OCI-LY1 (cell line): Measurements from ENCODE around the gene NRROS.

Source experiments
- H2AFZ ChIP-seq: fragments of 200-600 bp; sonication (generic), shearing (Covaris generic); 2 replicates; pipeline ENCODE4 v1.6.0; 2014; ENCODE audit warnings: antibody characterized with exemption, mild to moderate bottlenecking, low read length
- H3F3A ChIP-seq: fragments of 200-600 bp; sonication (generic), shearing (Covaris generic); 2 replicates; pipeline ENCODE4 v1.6.0; 2014; ENCODE audit warnings: mild to moderate bottlenecking, antibody characterized with exemption, low read length, moderate library complexity; ENCODE audit not compliant: insufficient read depth
- H3K27ac ChIP-seq: fragments of 200-600 bp; sonication (generic); 2 replicates; pipeline ENCODE4 v1.5.1; 2014; ENCODE audit warnings: low read length, mixed run types, mild to moderate bottlenecking, low read depth; ENCODE audit not compliant: poor library complexity, severe bottlenecking
- H3K27me3 ChIP-seq: fragments of 200-600 bp; sonication (generic); 2 replicates; pipeline ENCODE4 v1.6.0; 2014; ENCODE audit warnings: antibody characterized with exemption, mild to moderate bottlenecking, low read length, moderate library complexity; ENCODE audit not compliant: insufficient read depth
- H3K36me3 ChIP-seq: fragments of 200-600 bp; sonication (generic); 2 replicates; pipeline ENCODE4 v1.6.1; 2014; ENCODE audit warnings: mild to moderate bottlenecking, antibody characterized with exemption, low read length, moderate library complexity, mixed read lengths; ENCODE audit not compliant: insufficient read depth
- H3K4me1 ChIP-seq: fragments of 200-600 bp; sonication (generic); 2 replicates; pipeline ENCODE4 v1.5.1; 2014; ENCODE audit warnings: mild to moderate bottlenecking, low read length, moderate library complexity; ENCODE audit not compliant: insufficient read depth, severe bottlenecking
- H3K4me2 ChIP-seq: fragments of 200-600 bp; sonication (generic), shearing (Covaris generic); 2 replicates; pipeline ENCODE4 v1.6.1; 2014; ENCODE audit warnings: low read length
- H3K4me3 ChIP-seq: fragments of 200-600 bp; sonication (generic); 2 replicates; pipeline ENCODE4 v1.5.1; 2014; ENCODE audit warnings: low read length, low read depth, mild to moderate bottlenecking, mixed read lengths; ENCODE audit not compliant: poor library complexity, severe bottlenecking
- H3K79me2 ChIP-seq: fragments of 200-600 bp; shearing (Covaris generic); 2 replicates; pipeline ENCODE4 v1.6.1; 2016; ENCODE audit warnings: mixed run types, low read length, mixed read lengths; ENCODE audit not compliant: insufficient read depth
- H3K9ac ChIP-seq: fragments of 200-600 bp; sonication (generic), shearing (Covaris generic); 2 replicates; pipeline ENCODE4 v1.6.1; 2014; ENCODE audit warnings: mild to moderate bottlenecking, low read length, mixed read lengths
- H3K9me2 ChIP-seq: fragments of 200-600 bp; sonication (generic), shearing (Covaris generic); 2 replicates; pipeline ENCODE4 v1.6.1; 2014; ENCODE audit warnings: low read depth, mild to moderate bottlenecking, low read length, mixed read lengths
- H3K9me3 ChIP-seq: fragments of 200-600 bp; shearing (Covaris generic); 2 replicates; pipeline ENCODE4 v1.6.1; 2014; ENCODE audit warnings: low read length, mixed read lengths
- H4K20me1 ChIP-seq: fragments of 200-600 bp; sonication (generic), shearing (Covaris generic); 2 replicates; pipeline ENCODE4 v1.6.0; 2016; ENCODE audit warnings: mild to moderate bottlenecking, low read length; ENCODE audit not compliant: insufficient read depth
- EZH2 ChIP-seq: fragments of 200-600 bp; sonication (generic), shearing (Covaris generic); IDR thresholded peaks from 2 replicates; pipeline ENCODE4 v1.8.0; 2017; ENCODE audit warnings: borderline replicate concordance, mixed run types, mild to moderate bottlenecking, antibody characterized with exemption, low read length, moderate library complexity, mixed read lengths
- TF ChIP-seq, protein P1 (sequence below): fragments of 200-600 bp; sonication (generic), shearing (Covaris generic); IDR thresholded peaks from 2 replicates; pipeline ENCODE4 v1.5.1; 2017; ENCODE audit warnings: mild to moderate bottlenecking, antibody characterized with exemption, low read length, moderate library complexity, mixed read lengths

Gene NRROS

GRCh38 chr3:196650740-196651311 lies 11.3 kb downstream of the NRROS start:
- Histone ChIP-seq H3F3A (no peaks in the 10 kb centered on the region), H3K4me2 (no peak overlapping the region), H3K79me2 (no peaks in the 10 kb centered on the region), H3K4me3 (no peak overlapping the region), H3K36me3 (no peaks in the 10 kb centered on the region), H2AFZ (no peak overlapping the region), H4K20me1 (no peaks in the 10 kb centered on the region), H3K27me3 (peaks cover 29% of the 10 kb centered on the region), H3K9me2 (no peaks in the 10 kb centered on the region), H3K27ac (no peak overlapping the region), H3K9me3 (no peaks in the 10 kb centered on the region), H3K4me1 (no peaks in the 10 kb centered on the region), H3K9ac (no peak overlapping the region)
- no peak for TF ChIP-seq EZH2
- TF ChIP-seq, protein P1, sequence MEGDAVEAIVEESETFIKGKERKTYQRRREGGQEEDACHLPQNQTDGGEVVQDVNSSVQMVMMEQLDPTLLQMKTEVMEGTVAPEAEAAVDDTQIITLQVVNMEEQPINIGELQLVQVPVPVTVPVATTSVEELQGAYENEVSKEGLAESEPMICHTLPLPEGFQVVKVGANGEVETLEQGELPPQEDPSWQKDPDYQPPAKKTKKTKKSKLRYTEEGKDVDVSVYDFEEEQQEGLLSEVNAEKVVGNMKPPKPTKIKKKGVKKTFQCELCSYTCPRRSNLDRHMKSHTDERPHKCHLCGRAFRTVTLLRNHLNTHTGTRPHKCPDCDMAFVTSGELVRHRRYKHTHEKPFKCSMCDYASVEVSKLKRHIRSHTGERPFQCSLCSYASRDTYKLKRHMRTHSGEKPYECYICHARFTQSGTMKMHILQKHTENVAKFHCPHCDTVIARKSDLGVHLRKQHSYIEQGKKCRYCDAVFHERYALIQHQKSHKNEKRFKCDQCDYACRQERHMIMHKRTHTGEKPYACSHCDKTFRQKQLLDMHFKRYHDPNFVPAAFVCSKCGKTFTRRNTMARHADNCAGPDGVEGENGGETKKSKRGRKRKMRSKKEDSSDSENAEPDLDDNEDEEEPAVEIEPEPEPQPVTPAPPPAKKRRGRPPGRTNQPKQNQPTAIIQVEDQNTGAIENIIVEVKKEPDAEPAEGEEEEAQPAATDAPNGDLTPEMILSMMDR = no peak

DNA sequence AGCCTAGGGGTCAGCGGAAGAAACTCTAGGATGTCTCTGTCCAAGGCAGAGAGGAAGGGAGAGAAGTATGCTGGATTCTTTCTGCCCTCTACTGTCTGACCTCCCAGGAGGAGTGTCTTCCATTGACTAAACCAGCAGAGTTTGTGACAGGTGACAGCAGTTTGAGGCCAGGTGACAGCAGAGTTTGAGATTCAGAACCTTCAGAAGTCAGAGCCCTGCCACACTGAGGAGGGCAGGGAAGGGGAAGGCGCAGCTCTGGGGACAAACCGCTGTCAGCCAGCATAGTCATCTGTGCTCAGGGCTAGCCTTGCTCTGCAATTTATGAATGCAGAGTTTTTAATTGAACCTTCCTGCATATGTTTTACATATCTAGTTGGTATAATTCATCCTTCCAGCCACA lies 12.3 kb downstream of the NRROS start:
- H2AFZ ChIP-seq = no peak overlapping the region
- H3K27me3 ChIP-seq = peaks cover 23% of the 10 kb centered on the region
- no peak overlapping the region for H3K4me3 ChIP-seq
- no peaks in the 10 kb centered on the region for H3K4me1 ChIP-seq
- no peaks in the 10 kb centered on the region for H3F3A ChIP-seq
- H3K79me2 ChIP-seq = no peaks in the 10 kb centered on the region
- no peak for TF ChIP-seq EZH2
- TF ChIP-seq, protein P1 = no peak; the same call in 1 of the 2 replicates
- H3K9me2 ChIP-seq = no peaks in the 10 kb centered on the region
- no peak overlapping the region for H3K27ac ChIP-seq
- no peak overlapping the region for H3K9ac ChIP-seq
- no peak overlapping the region for H3K4me2 ChIP-seq
- no peaks in the 10 kb centered on the region for H4K20me1 ChIP-seq
- H3K9me3 ChIP-seq = no peaks in the 10 kb centered on the region
- no peaks in the 10 kb centered on the region for H3K36me3 ChIP-seq

GRCh38 chr3:196652961-196653795 lies 13.7 kb downstream of the NRROS start:
- no peak overlapping the region for H3K27ac ChIP-seq
- H3K4me1 ChIP-seq = no peaks in the 10 kb centered on the region
- H3K9me3 ChIP-seq = no peaks in the 10 kb centered on the region
- TF ChIP-seq, protein P1 = no peak
- TF ChIP-seq EZH2 = no peak
- no peaks in the 10 kb centered on the region for H3K36me3 ChIP-seq
- H3K4me2 ChIP-seq = no peak overlapping the region
- no peaks in the 10 kb centered on the region for H4K20me1 ChIP-seq
- H2AFZ ChIP-seq = no peak overlapping the region
- no peaks in the 10 kb centered on the region for H3F3A ChIP-seq
- no peak overlapping the region for H3K9ac ChIP-seq
- H3K27me3 ChIP-seq = peaks cover 19% of the 10 kb centered on the region
- no peak overlapping the region for H3K4me3 ChIP-seq
- H3K79me2 ChIP-seq = no peaks in the 10 kb centered on the region
- H3K9me2 ChIP-seq = no peaks in the 10 kb centered on the region
